Measurements from ENCODE around the gene NRP2.
A peak's percentile ranks its signal among the peaks of the same experiment; 100 is the strongest.

DNA sequence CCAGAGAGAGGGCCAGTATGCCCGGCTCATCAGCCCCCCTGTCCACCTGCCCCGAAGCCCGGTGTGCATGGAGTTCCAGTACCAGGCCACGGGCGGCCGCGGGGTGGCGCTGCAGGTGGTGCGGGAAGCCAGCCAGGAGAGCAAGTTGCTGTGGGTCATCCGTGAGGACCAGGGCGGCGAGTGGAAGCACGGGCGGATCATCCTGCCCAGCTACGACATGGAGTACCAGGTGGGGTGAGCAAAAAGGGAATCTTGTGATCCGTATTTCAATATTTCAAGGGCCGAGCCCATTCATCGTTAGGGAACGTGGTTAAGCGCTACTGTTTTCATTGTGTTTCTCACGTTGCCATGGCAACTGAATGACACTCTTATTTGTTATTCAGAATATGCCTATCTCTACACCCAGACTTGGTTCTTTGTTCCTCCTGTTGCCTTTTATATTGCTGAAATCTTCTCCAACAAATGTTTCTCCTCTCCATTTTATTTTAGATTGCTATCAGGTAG lies 81.5 kb downstream of the NRP2 start:
- TF ChIP-seq, protein P1, sequence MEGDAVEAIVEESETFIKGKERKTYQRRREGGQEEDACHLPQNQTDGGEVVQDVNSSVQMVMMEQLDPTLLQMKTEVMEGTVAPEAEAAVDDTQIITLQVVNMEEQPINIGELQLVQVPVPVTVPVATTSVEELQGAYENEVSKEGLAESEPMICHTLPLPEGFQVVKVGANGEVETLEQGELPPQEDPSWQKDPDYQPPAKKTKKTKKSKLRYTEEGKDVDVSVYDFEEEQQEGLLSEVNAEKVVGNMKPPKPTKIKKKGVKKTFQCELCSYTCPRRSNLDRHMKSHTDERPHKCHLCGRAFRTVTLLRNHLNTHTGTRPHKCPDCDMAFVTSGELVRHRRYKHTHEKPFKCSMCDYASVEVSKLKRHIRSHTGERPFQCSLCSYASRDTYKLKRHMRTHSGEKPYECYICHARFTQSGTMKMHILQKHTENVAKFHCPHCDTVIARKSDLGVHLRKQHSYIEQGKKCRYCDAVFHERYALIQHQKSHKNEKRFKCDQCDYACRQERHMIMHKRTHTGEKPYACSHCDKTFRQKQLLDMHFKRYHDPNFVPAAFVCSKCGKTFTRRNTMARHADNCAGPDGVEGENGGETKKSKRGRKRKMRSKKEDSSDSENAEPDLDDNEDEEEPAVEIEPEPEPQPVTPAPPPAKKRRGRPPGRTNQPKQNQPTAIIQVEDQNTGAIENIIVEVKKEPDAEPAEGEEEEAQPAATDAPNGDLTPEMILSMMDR (IDR thresholded peaks at IDR 0.05; ENCODE audit: insufficient read depth, low read depth, low read length), result peak; percentile 57
- TF ChIP-seq EZH2 (IDR thresholded peaks at IDR 0.05; ENCODE audit: insufficient read depth, low read length), result no peak

All from astrocyte (in vitro differentiated cells and primary cell).